H1 (cell line): ENCODE measurements around the gene ADCY9. TPM values are rescaled to one million over a fixed set of nuclear protein-coding genes. Genes with fewer than 3 reads are reported as not detected.
A peak's percentile ranks its signal among the peaks of the same experiment; 100 is the strongest.

ENCODE experiments used
- CTCF ChIA-PET: fragments of 300-600 bp; sonication (Branson Sonifier 250); formaldehyde crosslinking; loops from one replicate; lab custom pipeline; 2021; ENCODE audit not compliant: partially characterized antibody; lab: Charles Lee
- POLR2A ChIA-PET: fragments of 300-600 bp; sonication (Branson Sonifier 250); formaldehyde crosslinking; loops from one replicate; lab custom pipeline; 2021; ENCODE audit warnings: inconsistent platforms; ENCODE audit not compliant: partially characterized antibody; lab: Charles Lee
- DNase-seq, 2 experiments: peaks; one replicate each; pipeline versions ENCODE4 v3.0.0 to v3.0.0-alpha.2; 2010 to 2022; ENCODE audit warnings: low spot score in 2 of 2, low read depth in 1 of 2, mixed read lengths in 1 of 2
- FAIRE-seq: peaks from 2 replicates; lab custom pipeline; 2011; peaks lifted over from hg19 to GRCh38; lab: Jason Lieb, UNC
- H2AFZ ChIP-seq: 2 replicates; pipeline ENCODE4 v1.8.1; 2012; ENCODE audit warnings: low read length, inconsistent platforms
- H2AK5ac ChIP-seq: 2 replicates; pipeline ENCODE4 v1.6.1; 2013; ENCODE audit warnings: low read depth, low read length
- H2BK120ac ChIP-seq: replicated peaks from 2 replicates; pipeline ENCODE3; 2013; ENCODE audit warnings: low read depth, low read length, inconsistent platforms
- H2BK12ac ChIP-seq: 2 replicates; pipeline ENCODE4 v1.6.1; 2013; ENCODE audit warnings: low read depth, low read length
- H2BK15ac ChIP-seq: 2 replicates; pipeline ENCODE4 v1.6.1; 2013; ENCODE audit warnings: low read length
- H2BK20ac ChIP-seq: 2 replicates; pipeline ENCODE4 v1.6.1; 2013; ENCODE audit warnings: low read length
- H2BK5ac ChIP-seq: 2 replicates; pipeline ENCODE4 v1.6.1; 2013; ENCODE audit warnings: low read depth, low read length
- H3K14ac ChIP-seq: 2 replicates; pipeline ENCODE4 v1.6.1; 2013; ENCODE audit warnings: inconsistent platforms; ENCODE audit not compliant: insufficient read length
- H3K18ac ChIP-seq: 2 replicates; pipeline ENCODE4 v1.6.1; 2013; ENCODE audit warnings: low read length; ENCODE audit errors: extremely low read depth
- H3K23ac ChIP-seq: 2 replicates; pipeline ENCODE4 v1.6.1; 2013; ENCODE audit warnings: inconsistent platforms; ENCODE audit not compliant: insufficient read length
- H3K23me2 ChIP-seq: 2 replicates; pipeline ENCODE4 v1.6.1; 2013; ENCODE audit warnings: low read depth, low read length
- H3K27ac ChIP-seq: 2 replicates; pipeline ENCODE4 v1.6.1; 2011; ENCODE audit warnings: low read depth, low read length, inconsistent platforms
- H3K27me3 ChIP-seq, 4 experiments: replicated peaks in 1 of 4; 1 replicate in 1 of 4; 2 replicates in 3 of 4; pipeline versions ENCODE4 v1.6.1 to v1.8.1; 2011 to 2013; ENCODE audit warnings: low read length in 3 of 4, mild to moderate bottlenecking in 3 of 4, inconsistent platforms in 2 of 4, mixed read lengths in 2 of 4, moderate library complexity in 1 of 4; ENCODE audit not compliant: control insufficient read depth in 3 of 4, insufficient read depth in 3 of 4; ENCODE audit errors: extremely low read depth in 1 of 4
- H3K36me3 ChIP-seq, 4 experiments: 2 replicates each; pipeline versions ENCODE4 v1.6.1 to v1.8.1; 2011 to 2013; ENCODE audit warnings: mild to moderate bottlenecking in 4 of 4, low read length in 3 of 4, moderate library complexity in 2 of 4, control low read depth in 1 of 4, inconsistent platforms in 1 of 4; ENCODE audit not compliant: insufficient read depth in 4 of 4, control insufficient read depth in 2 of 4
- H3K4ac ChIP-seq: replicated peaks from 2 replicates; pipeline ENCODE3; 2013; ENCODE audit warnings: low read length, low read depth, mixed read lengths, inconsistent platforms; ENCODE audit not compliant: insufficient read length
- H3K4me1 ChIP-seq, 4 experiments: replicated peaks in 1 of 4; 1 replicate in 1 of 4; 2 replicates in 3 of 4; pipeline versions ENCODE4 v1.6.1 to v1.8.1; 2011 to 2013; ENCODE audit warnings: low read length in 3 of 4, inconsistent platforms in 2 of 4, mixed read lengths in 1 of 4; ENCODE audit not compliant: insufficient read depth in 4 of 4, control insufficient read depth in 3 of 4
- H3K4me2 ChIP-seq, 2 experiments: 2 replicates each; pipeline versions ENCODE4 v1.6.1 to v1.8.1; 2011 to 2013; ENCODE audit warnings: low read depth in 2 of 2, low read length in 2 of 2, control low read depth in 1 of 2, inconsistent platforms in 1 of 2, mild to moderate bottlenecking in 1 of 2; ENCODE audit not compliant: insufficient read depth in 1 of 2
- H3K4me3 ChIP-seq, 4 experiments: fragments of 200-600, 300-600 bp in 1 of 4; sonication (generic), shearing (Covaris generic), sonication (Bioruptor Twin) in 1 of 4; 2 replicates each; pipeline versions ENCODE4 v1.5.1 to v1.8.1; 2011 to 2016; ENCODE audit warnings: low read length in 4 of 4, low read depth in 3 of 4, control low read depth in 2 of 4, inconsistent platforms in 2 of 4, mild to moderate bottlenecking in 2 of 4, mixed read lengths in 1 of 4, moderate library complexity in 1 of 4; ENCODE audit not compliant: insufficient read depth in 2 of 4; ENCODE audit errors: extremely low read depth in 1 of 4
- H3K56ac ChIP-seq: replicated peaks from 2 replicates; pipeline ENCODE3; 2013; ENCODE audit warnings: low read depth, mild to moderate bottlenecking, mixed read lengths, low read length, inconsistent platforms; ENCODE audit not compliant: insufficient read length
- H3K79me1 ChIP-seq: 2 replicates; pipeline ENCODE4 v1.6.1; 2013; ENCODE audit warnings: low read depth, low read length, control low read depth
- H3K79me2 ChIP-seq, 2 experiments: 2 replicates each; pipeline versions ENCODE4 v1.6.1 to v1.8.1; 2012 to 2013; ENCODE audit warnings: low read length in 2 of 2, mild to moderate bottlenecking in 2 of 2, inconsistent platforms in 1 of 2; ENCODE audit not compliant: insufficient read depth in 2 of 2, control insufficient read depth in 1 of 2
- H3K9ac ChIP-seq, 4 experiments: replicated peaks in 1 of 4; 1 replicate in 1 of 4; 2 replicates in 3 of 4; pipeline versions ENCODE4 v1.6.1 to v1.8.1; 2011 to 2013; ENCODE audit warnings: low read depth in 3 of 4, low read length in 3 of 4, control low read depth in 2 of 4, mild to moderate bottlenecking in 2 of 4, moderate library complexity in 2 of 4, inconsistent platforms in 1 of 4; ENCODE audit errors: extremely low read depth in 1 of 4
- H3K9me3 ChIP-seq, 2 experiments: 2 replicates each; pipeline versions ENCODE4 v1.6.1 to v1.8.1; 2012 to 2013; ENCODE audit warnings: mild to moderate bottlenecking in 2 of 2, moderate library complexity in 2 of 2, control low read depth in 1 of 2, inconsistent platforms in 1 of 2, low read depth in 1 of 2, low read length in 1 of 2, mixed read lengths in 1 of 2; ENCODE audit not compliant: insufficient read depth in 2 of 2
- H4K20me1 ChIP-seq, 2 experiments: replicated peaks in 1 of 2; 2 replicates each; pipeline versions ENCODE3 to v1.8.1; 2011 to 2013; ENCODE audit warnings: inconsistent platforms in 2 of 2, low read length in 2 of 2, mild to moderate bottlenecking in 1 of 2; ENCODE audit not compliant: insufficient read depth in 2 of 2, control insufficient read depth in 1 of 2
- H4K5ac ChIP-seq: 2 replicates; pipeline ENCODE4 v1.6.1; 2013; ENCODE audit warnings: low read length, low read depth, mixed read lengths, inconsistent platforms; ENCODE audit not compliant: insufficient read length
- H4K8ac ChIP-seq: 2 replicates; pipeline ENCODE4 v1.8.0; 2013; ENCODE audit warnings: mild to moderate bottlenecking, moderate library complexity, low read length, inconsistent platforms; ENCODE audit not compliant: insufficient read depth; ENCODE audit errors: extremely low read depth
- H4K91ac ChIP-seq: replicated peaks from 2 replicates; pipeline ENCODE3; 2013; ENCODE audit warnings: low read length, mixed read lengths, inconsistent platforms; ENCODE audit not compliant: insufficient read length
- CBX8 ChIP-seq: fragments of 300-800, 300-1000 bp; sonication (generic); IDR thresholded peaks from 2 replicates; pipeline ENCODE4 v1.7.1; 2016; ENCODE audit warnings: low read depth, low read length, borderline replicate concordance
- KDM4A ChIP-seq: IDR thresholded peaks from one replicate; pipeline ENCODE4 v1.7.1; 2012; ENCODE audit warnings: low read depth, mild to moderate bottlenecking, moderate library complexity, low read length, inconsistent platforms; ENCODE audit not compliant: severe bottlenecking
- MAX ChIP-seq: IDR thresholded peaks from 2 replicates; pipeline ENCODE4 v1.6.1; 2012; ENCODE audit warnings: inconsistent platforms
- NANOG ChIP-seq: IDR thresholded peaks from 2 replicates; pipeline ENCODE4 v1.6.1; 2011; ENCODE audit warnings: low read length, low read depth, mild to moderate bottlenecking, inconsistent platforms; ENCODE audit not compliant: insufficient read depth, poor library complexity, severe bottlenecking
- WGBS, 2 experiments: shearing (Covaris generic) in 1 of 2; methylation state at CpG; one replicate each; pipeline versions ENCODE4 v1.1.6 to v1.1.7; 2013 to 2015; ENCODE audit warnings: low lambda C conversion rate in 2 of 2, mixed read lengths in 2 of 2, inconsistent platforms in 1 of 2, low coverage in 1 of 2, missing lambda C conversion rate in 1 of 2; ENCODE audit not compliant: insufficient replicate concordance in 2 of 2, insufficient coverage in 1 of 2, insufficient read length in 1 of 2; ENCODE audit errors: extremely low coverage in 1 of 2, missing lambda C conversion rate in 1 of 2; 5-methylcytosine and 5-hydroxymethylcytosine counted together
- polyA plus RNA-seq, 7 experiments: library from polyadenylated mRNA; depleted of rRNA in 3 of 7; stranded (reverse) in 5 of 7; unstranded in 2 of 7; fragments of >200 nt in 5 of 7; fragments of 200-250 nt in 2 of 7; gene quantifications; 1 replicate in 5 of 7; 2 replicates in 1 of 7; 4 replicates in 1 of 7; pipeline versions ENCODE4 v1.2.1 to v1.2.3, GENCODE V29; 2011 to 2013; ENCODE audit warnings: missing spikeins in 2 of 7, mixed read lengths in 2 of 7
- total RNA-seq: library from RNA; stranded (reverse); fragmentation: NEBNext Ultra II Directional; extraction: Animal tissue kit (Norgen Biotek cat#: 25700); gene quantifications from 2 replicates; pipeline ENCODE4 v1.2.1, GENCODE V29; 2021

Gene ADCY9
- total and polyA plus RNA-seq, 2 of the 8 experiments (the other 6 are each of a cell fraction or from before 2014, with no cell fraction given): 5.4 to 13.1 TPM

- FAIRE-seq (no peak), DNase-seq (no peak)
- H2BK15ac ChIP-seq: no peak overlapping the region
- H3K9ac ChIP-seq: no peak overlapping the region
- H3K36me3 ChIP-seq: no peaks in the 10 kb centered on the region
- POLR2A ChIA-PET: no interaction called here
- no peak overlapping the region for H3K27ac ChIP-seq
- no peak overlapping the region for H3K4me2 ChIP-seq
- no peak overlapping the region for H3K56ac ChIP-seq
- H3K79me1 ChIP-seq: no peaks in the 10 kb centered on the region
- H3K27me3 ChIP-seq: no peaks in the 10 kb centered on the region
- H4K5ac ChIP-seq: no peak overlapping the region
- peaks cover 0 to 1% of the 10 kb centered on the region in 2 experiments for H4K20me1 ChIP-seq
- CTCF ChIA-PET: interaction anchor here (0.8 to 1.4 kb wide), 2 partner anchors 14 to 232 kb away, joined by 3 to 4 read pairs; no protein-coding TSS in a partner anchor
- no peak for TF ChIP-seq KDM4A
- no peak for TF ChIP-seq MAX
- no peak for TF ChIP-seq NANOG
- TF ChIP-seq CBX8: no peak
- no peak overlapping the region for H3K23ac ChIP-seq
- H2AK5ac ChIP-seq: no peak overlapping the region
- no peak overlapping the region for H4K8ac ChIP-seq
- H3K18ac ChIP-seq: no peak overlapping the region
- no peak overlapping the region for H2BK120ac ChIP-seq
- peak overlapping the region; percentile 33; the same call in 1 of the 2 replicates for H2BK12ac ChIP-seq
- H3K79me2 ChIP-seq: no peaks in the 10 kb centered on the region
- H2BK20ac ChIP-seq: no peak overlapping the region
- no peak overlapping the region for H3K4me3 ChIP-seq
- no peaks in the 10 kb centered on the region for H3K23me2 ChIP-seq
- H3K4ac ChIP-seq: no peak overlapping the region
- no peaks in the 10 kb centered on the region for H3K9me3 ChIP-seq
- peaks cover 0 to 5% (median 3%) of the 10 kb centered on the region in 4 experiments; a peak in 3 of 7 replicates for H3K4me1 ChIP-seq
- H4K91ac ChIP-seq: no peak overlapping the region
- no peak overlapping the region for H2BK5ac ChIP-seq
- H2AFZ ChIP-seq: no peak overlapping the region
- 95% methylated on average over 2 of the region's 2 CpGs; no CpG with 5 or more reads in 1 of the 2 experiments for WGBS, 2 experiments
- no peak overlapping the region for H3K14ac ChIP-seq
Observed at GRCh38 chr16:4021916-4022315, 94.3 kb downstream of the ADCY9 start.
